Activated CD8-positive, alpha-beta memory T cell treated with anti-CD3 and anti-CD28 coated beads for 36 hours (primary cell): ENCODE results near the gene MEN1. TPM values are rescaled to one million over a fixed set of nuclear protein-coding genes. Genes with fewer than 3 reads are reported as not detected.

Experiments
- CTCF ChIA-PET: fragments of 350-600 bp; sonication (Branson Sonifier 250); formaldehyde crosslinking; loops from one replicate; lab custom pipeline; 2021; ENCODE audit warnings: antibody characterized with exemption; lab: Charles Lee
- POLR2A ChIA-PET: fragments of 350-600 bp; sonication (Branson Sonifier 250); formaldehyde crosslinking; loops from one replicate; lab custom pipeline; 2021; ENCODE audit warnings: antibody characterized with exemption; lab: Charles Lee
- total RNA-seq, 2 experiments: library from RNA; stranded (reverse); gene quantifications; one replicate each; pipeline ENCODE4 v1.2.3, GENCODE V29; 2021

The MEN1 gene
- total RNA-seq, 2 experiments from 2014 or later: 43.3 to 47.4 TPM

GRCh38 chr11:64763526-64764039 is 46.8 kb downstream of the MEN1 start:
- POLR2A ChIA-PET: interaction anchor here (1.0 to 1.4 kb wide), 3 partner anchors 8 to 19 kb away, joined by 3 to 8 read pairs (median 4); partner anchors contain the start of gene RASGRP2
- CTCF ChIA-PET: interaction anchor here (0.7 to 1.9 kb wide), 5 partner anchors 11 to 21 kb away, joined by 3 to 8 read pairs (median 4); partner anchors contain the start of gene RASGRP2

GRCh38 chr11:64762674-64763525 is 47.5 kb downstream of the MEN1 start:
- ChIA-PET CTCF (interaction anchor here (0.8 to 1.9 kb wide), 3 partner anchors 12 to 21 kb away, joined by 3 to 8 read pairs (median 8); partner anchors contain the start of gene RASGRP2), POLR2A (interaction anchor here (0.7 to 1.2 kb wide), 4 partner anchors 10 to 445 kb away, joined by 3 to 5 read pairs (median 4); partner anchors contain the start of genes PRDX5, RASGRP2, SF1 and TRMT112)

- ChIA-PET CTCF (interaction anchor here (1.9 kb wide), 1 partner anchor 18 kb away, joined by 8 read pairs; the partner anchor contains the start of gene RASGRP2), POLR2A (interaction anchor here (0.7 to 1.2 kb wide), 3 partner anchors 10 to 445 kb away, joined by 3 to 5 read pairs (median 4); partner anchors contain the start of genes PRDX5, SF1 and TRMT112)
Measured at GRCh38 chr11:64762277-64762673, 48.1 kb downstream of the MEN1 start.

GRCh38 chr11:64760759-64761420 is 49.5 kb downstream of the MEN1 start:
- CTCF ChIA-PET: interaction anchor here (1.1 to 1.8 kb wide), 2 partner anchors 11 to 17 kb away, joined by 4 to 7 read pairs; partner anchors contain the start of gene RASGRP2

GRCh38 chr11:64759722-64760719 is 50.3 kb downstream of the MEN1 start, which contains the start of gene PYGM:
TSS of gene PYGM (minus strand) at chr11:64759974. CDS start at chr11:64759898, 76 bp downstream.
- POLR2A ChIA-PET: interaction anchor here (0.6 to 2.2 kb wide), 4 partner anchors 16 to 19 kb away, joined by 3 to 8 read pairs (median 4); partner anchors contain the start of gene RASGRP2
- CTCF ChIA-PET: interaction anchor here (1.1 to 1.8 kb wide), 2 partner anchors 12 to 16 kb away, joined by 4 to 7 read pairs; partner anchors contain the start of gene RASGRP2

More at GRCh38 chr11:64760759-64761420, 49.5 kb downstream of the MEN1 start:
- POLR2A ChIA-PET: interaction anchor here (0.6 to 2.2 kb wide), 6 partner anchors 15 to 339 kb away, joined by 3 to 8 read pairs (median 4); partner anchors contain the start of gene RASGRP2

- ChIA-PET POLR2A (interaction anchor here (0.6 to 2.2 kb wide), 2 partner anchors 15 to 20 kb away, joined by 3 to 8 read pairs; partner anchors contain the start of gene RASGRP2), CTCF (no interaction called here)
Measured at GRCh38 chr11:64759131-64759721, 51.1 kb downstream of the MEN1 start.

- POLR2A ChIA-PET: no interaction called here
- CTCF ChIA-PET: interaction anchor here (2.5 kb wide), 1 partner anchor 9 kb away, joined by 7 read pairs; no protein-coding TSS in a partner anchor
Measured at GRCh38 chr11:64758330-64759079, 51.8 kb downstream of the MEN1 start.

GRCh38 chr11:64757549-64758329 is 52.6 kb downstream of the MEN1 start:
- ChIA-PET CTCF (interaction anchor here (1.2 to 2.5 kb wide), 2 partner anchors 10 to 69 kb away, joined by 3 to 7 read pairs; no protein-coding TSS in a partner anchor), POLR2A (no interaction called here)

- CTCF ChIA-PET: no interaction called here
- POLR2A ChIA-PET: interaction anchor here (0.5 to 1.2 kb wide), 3 partner anchors 8 to 27 kb away, joined by 3 to 6 read pairs (median 3); no protein-coding TSS in a partner anchor
Measured at GRCh38 chr11:64755681-64756361, 54.5 kb downstream of the MEN1 start.

- ChIA-PET CTCF (no interaction called here), POLR2A (interaction anchor here (0.5 to 1.2 kb wide), 2 partner anchors 9 to 28 kb away, joined by 3 to 6 read pairs; no protein-coding TSS in a partner anchor)
Measured at GRCh38 chr11:64754919-64755662, 55.3 kb downstream of the MEN1 start.

- ChIA-PET POLR2A (interaction anchor here (1.2 kb wide), 1 partner anchor 10 kb away, joined by 3 read pairs; no protein-coding TSS in a partner anchor), CTCF (no interaction called here)
Measured at GRCh38 chr11:64754124-64754918, 56.0 kb downstream of the MEN1 start.
